Measurements from ENCODE around the gene GALNT10. TPM values are rescaled to one million over a fixed set of nuclear protein-coding genes. Genes with fewer than 3 reads are reported as not detected.

Gene GALNT10
- total RNA-seq, 1 donor from 2014 or later: 10.2 TPM

DNA sequence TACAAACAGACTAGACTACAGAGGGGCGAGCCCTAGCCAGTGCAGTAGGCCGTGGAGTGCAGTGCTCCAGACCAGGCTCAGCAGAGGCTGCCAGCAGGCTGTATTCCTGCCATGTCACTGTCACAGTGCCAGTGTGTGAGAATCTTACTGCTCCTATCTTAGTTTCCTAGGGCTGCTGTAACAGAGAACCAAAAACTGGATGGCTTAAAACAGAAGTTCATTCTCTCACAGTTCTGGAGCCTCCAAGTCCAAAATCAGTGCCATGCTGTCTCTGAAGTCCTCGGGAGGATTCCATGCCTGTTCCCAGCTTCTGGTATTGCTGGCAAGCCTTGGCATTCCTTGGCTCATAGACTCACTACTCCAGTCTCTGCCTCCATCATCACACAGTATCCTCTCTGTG lies 180.3 kb downstream of the GALNT10 start:
- peaks cover 4% of the 10 kb centered on the region for H3K27me3 Mint-ChIP-seq (ENCODE audit: insufficient read depth, low read depth)
- H3K9me3 Mint-ChIP-seq: no peaks in the 10 kb centered on the region
- peaks cover 47% of the 10 kb centered on the region for H3K4me1 Mint-ChIP-seq
- no peak overlapping the region for H3K9ac ChIP-seq
- DNase-seq (ENCODE audit: low spot score): no peak
- no peak overlapping the region for H3K27ac ChIP-seq
- no peaks in the 10 kb centered on the region for H3K9me3 ChIP-seq (ENCODE audit: low read depth)
- no peak overlapping the region for H3K4me3 Mint-ChIP-seq
- peaks cover 7% of the 10 kb centered on the region for H3K36me3 Mint-ChIP-seq
- H3K79me2 ChIP-seq (ENCODE audit: low read depth): no peaks in the 10 kb centered on the region
- no peak overlapping the region for H3K4me2 ChIP-seq
- peaks cover 13% of the 10 kb centered on the region for H3K4me1 ChIP-seq
- H2AFZ ChIP-seq (replicated peaks): no peak overlapping the region
- no peaks in the 10 kb centered on the region for H4K20me1 ChIP-seq (ENCODE audit: low read depth)
- no peak for TF ChIP-seq CTCF (IDR thresholded peaks at IDR 0.05)
- TF ChIP-seq EZH2phosphoT487 (IDR thresholded peaks at IDR 0.05): no peak
- no peak for TF ChIP-seq EZH2 (IDR thresholded peaks at IDR 0.05)
- peaks cover 11% of the 10 kb centered on the region for H3F3A ChIP-seq (ENCODE audit: low read depth)
- H3K36me3 ChIP-seq: no peaks in the 10 kb centered on the region
- peak overlapping the region; percentile 92 for H3K27ac Mint-ChIP-seq
- no peak overlapping the region for H3K4me3 ChIP-seq
- H3K27me3 ChIP-seq: no peaks in the 10 kb centered on the region

DNA sequence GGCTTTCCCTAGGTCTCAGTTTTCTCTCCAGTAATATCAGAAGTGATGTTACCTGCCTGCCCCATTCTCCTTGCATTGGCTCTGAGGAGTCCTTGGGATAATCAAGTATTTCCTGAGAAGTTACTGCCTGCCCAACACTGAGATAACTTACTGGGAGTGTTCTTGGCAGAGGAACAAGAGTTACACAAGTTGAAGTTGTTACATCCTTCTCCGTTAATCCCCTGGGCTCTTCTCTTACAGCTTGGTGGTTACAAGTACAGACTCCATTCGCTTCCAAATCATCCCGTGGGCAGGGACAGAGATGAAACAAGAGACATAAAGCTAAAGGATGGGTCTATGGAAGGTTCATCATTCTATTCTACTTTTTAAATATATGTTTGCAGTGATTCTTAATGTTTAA lies 181.2 kb downstream of the GALNT10 start:
- H3K4me1 Mint-ChIP-seq: peaks cover 46% of the 10 kb centered on the region
- no peak for DNase-seq (ENCODE audit: low spot score)

DNA sequence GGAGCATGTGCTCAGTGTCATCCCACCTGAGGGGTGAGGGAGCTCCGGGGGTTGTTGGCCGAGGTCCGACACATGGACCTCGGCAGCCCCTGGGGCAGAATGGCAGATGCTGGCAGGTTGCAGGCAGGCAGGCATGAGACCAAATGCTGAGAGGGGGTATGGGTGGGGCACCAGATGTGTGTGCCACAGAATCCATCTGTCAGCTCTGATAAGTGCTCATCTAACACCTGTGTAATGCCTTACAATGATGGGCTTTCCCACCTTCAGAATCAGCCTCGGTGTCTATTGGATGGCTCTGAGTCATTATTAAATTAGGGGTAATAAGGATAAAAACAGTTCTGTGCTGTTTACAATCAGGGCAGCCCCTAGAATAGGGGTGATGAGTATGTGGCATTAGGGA lies 182.1 kb downstream of the GALNT10 start:
- Histone ChIP-seq H3F3A (ENCODE audit: low read depth) (peaks cover 11% of the 10 kb centered on the region), H2AFZ (replicated peaks) (no peak overlapping the region), H3K4me2 (no peak overlapping the region), H3K79me2 (ENCODE audit: low read depth) (no peaks in the 10 kb centered on the region), H3K9me3 (ENCODE audit: low read depth) (no peaks in the 10 kb centered on the region), H4K20me1 (ENCODE audit: low read depth) (no peaks in the 10 kb centered on the region), H3K9ac (no peak overlapping the region), H3K4me1 (peaks cover 13% of the 10 kb centered on the region), H3K36me3 (no peaks in the 10 kb centered on the region), H3K27me3 (no peaks in the 10 kb centered on the region), H3K27ac (no peak overlapping the region), H3K4me3 (no peak overlapping the region)
- H3K9me3 Mint-ChIP-seq: no peaks in the 10 kb centered on the region
- peaks cover 2% of the 10 kb centered on the region for H3K27me3 Mint-ChIP-seq (ENCODE audit: insufficient read depth, low read depth)
- no peak for TF ChIP-seq CTCF (IDR thresholded peaks at IDR 0.05)
- TF ChIP-seq EZH2 (IDR thresholded peaks at IDR 0.05): no peak
- TF ChIP-seq EZH2phosphoT487 (IDR thresholded peaks at IDR 0.05): no peak
- no peak for DNase-seq (ENCODE audit: low spot score)
- H3K36me3 Mint-ChIP-seq: peaks cover 11% of the 10 kb centered on the region
- H3K27ac Mint-ChIP-seq: no peak overlapping the region
- H3K4me1 Mint-ChIP-seq: peaks cover 46% of the 10 kb centered on the region
- H3K4me3 Mint-ChIP-seq: no peak overlapping the region

More for the DNA sequence above, 181.2 kb downstream of the GALNT10 start:
- H2AFZ ChIP-seq (replicated peaks): no peak overlapping the region
- Mint-ChIP-seq H3K27ac (no peak overlapping the region), H3K27me3 (ENCODE audit: insufficient read depth, low read depth) (peaks cover 3% of the 10 kb centered on the region), H3K4me3 (no peak overlapping the region), H3K9me3 (no peaks in the 10 kb centered on the region), H3K36me3 (peaks cover 7% of the 10 kb centered on the region)
- no peak overlapping the region for H3K4me2 ChIP-seq
- no peak overlapping the region for H3K27ac ChIP-seq
- H3K27me3 ChIP-seq: no peaks in the 10 kb centered on the region
- no peaks in the 10 kb centered on the region for H3K9me3 ChIP-seq (ENCODE audit: low read depth)
- H3F3A ChIP-seq (ENCODE audit: low read depth): peaks cover 11% of the 10 kb centered on the region
- H3K4me1 ChIP-seq: peaks cover 13% of the 10 kb centered on the region
- H3K79me2 ChIP-seq (ENCODE audit: low read depth): no peaks in the 10 kb centered on the region
- no peak overlapping the region for H3K9ac ChIP-seq
- no peak overlapping the region for H3K4me3 ChIP-seq
- TF ChIP-seq EZH2phosphoT487 (IDR thresholded peaks at IDR 0.05) (no peak), EZH2 (IDR thresholded peaks at IDR 0.05) (no peak)
- H3K36me3 ChIP-seq: no peaks in the 10 kb centered on the region
- no peaks in the 10 kb centered on the region for H4K20me1 ChIP-seq (ENCODE audit: low read depth)

DNA sequence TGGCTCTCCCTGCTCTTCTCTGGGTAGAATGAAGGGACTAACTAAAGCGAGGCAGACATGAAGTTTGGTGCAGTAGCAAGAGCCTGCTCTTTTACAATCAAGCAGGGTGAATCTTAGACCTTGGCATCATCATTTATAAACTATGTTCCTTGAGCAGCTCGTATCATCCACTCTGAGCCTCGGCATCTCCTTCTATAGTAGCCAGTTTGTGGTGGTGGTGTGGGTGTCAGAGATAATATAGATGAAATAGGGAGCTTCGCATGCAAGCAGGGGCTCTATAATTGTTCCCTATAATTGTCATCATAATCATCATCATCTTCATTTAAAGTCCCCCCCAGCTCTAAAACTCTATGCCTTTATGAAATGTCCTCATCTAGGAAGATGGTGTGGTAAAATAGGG lies 182.8 kb downstream of the GALNT10 start:
- Mint-ChIP-seq H3K27me3 (ENCODE audit: insufficient read depth, low read depth) (peaks cover 2% of the 10 kb centered on the region), H3K4me1 (peaks cover 45% of the 10 kb centered on the region), H3K9me3 (no peaks in the 10 kb centered on the region), H3K36me3 (peaks cover 11% of the 10 kb centered on the region), H3K4me3 (no peak overlapping the region), H3K27ac (no peak overlapping the region)
- no peak overlapping the region for H2AFZ ChIP-seq (replicated peaks)
- H3K27ac ChIP-seq: no peak overlapping the region
- no peaks in the 10 kb centered on the region for H3K79me2 ChIP-seq (ENCODE audit: low read depth)
- H3K9ac ChIP-seq: no peak overlapping the region
- H3K4me2 ChIP-seq: no peak overlapping the region
- no peaks in the 10 kb centered on the region for H3K27me3 ChIP-seq
- H3K4me3 ChIP-seq: no peak overlapping the region
- TF ChIP-seq EZH2 (IDR thresholded peaks at IDR 0.05) (no peak), CTCF (IDR thresholded peaks at IDR 0.05) (no peak), EZH2phosphoT487 (IDR thresholded peaks at IDR 0.05) (no peak)
- H3K36me3 ChIP-seq: no peaks in the 10 kb centered on the region
- no peaks in the 10 kb centered on the region for H4K20me1 ChIP-seq (ENCODE audit: low read depth)
- H3K9me3 ChIP-seq (ENCODE audit: low read depth): no peaks in the 10 kb centered on the region
- H3F3A ChIP-seq (ENCODE audit: low read depth): peaks cover 5% of the 10 kb centered on the region
- peaks cover 6% of the 10 kb centered on the region for H3K4me1 ChIP-seq
- DNase-seq (ENCODE audit: low spot score): no peak
